NCI-H82 (cell line): ENCODE results near the gene ABCC1.
"Not testable (repeated sequence)": the region's sequence is repeated elsewhere in the genome, so short reads cannot be mapped to it uniquely, and the experiment has no call there.

ENCODE experiments used
- DNase-seq: peaks from one replicate; lab custom pipeline; 2025; lab: John Stamatoyannopoulos, UW

ABCC1 gene

DNA sequence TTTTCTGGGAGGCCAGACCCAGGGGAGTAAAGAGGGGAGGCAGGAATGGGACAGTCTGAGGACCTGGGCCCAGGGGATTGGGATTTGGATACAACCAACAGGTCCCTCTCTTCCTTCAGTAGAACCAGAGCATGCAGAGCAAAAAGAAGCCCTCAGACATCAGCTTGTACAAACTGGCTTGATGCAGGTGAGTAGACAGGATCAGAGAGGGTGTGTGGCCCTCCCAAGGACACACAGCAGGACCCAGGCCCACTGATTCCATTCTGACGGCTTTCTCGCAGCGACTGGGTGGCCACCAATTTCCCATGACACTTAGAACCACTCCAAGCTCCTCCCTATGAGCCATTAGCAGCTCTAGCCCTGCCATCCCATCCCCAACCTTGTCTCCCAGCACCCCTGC, 210.2 kb downstream of the ABCC1 start:
- DNase-seq: no peak

- no peak for DNase-seq
Observed at GRCh38 chr16:16161319-16161718, 211.9 kb downstream of the ABCC1 start.

DNA sequence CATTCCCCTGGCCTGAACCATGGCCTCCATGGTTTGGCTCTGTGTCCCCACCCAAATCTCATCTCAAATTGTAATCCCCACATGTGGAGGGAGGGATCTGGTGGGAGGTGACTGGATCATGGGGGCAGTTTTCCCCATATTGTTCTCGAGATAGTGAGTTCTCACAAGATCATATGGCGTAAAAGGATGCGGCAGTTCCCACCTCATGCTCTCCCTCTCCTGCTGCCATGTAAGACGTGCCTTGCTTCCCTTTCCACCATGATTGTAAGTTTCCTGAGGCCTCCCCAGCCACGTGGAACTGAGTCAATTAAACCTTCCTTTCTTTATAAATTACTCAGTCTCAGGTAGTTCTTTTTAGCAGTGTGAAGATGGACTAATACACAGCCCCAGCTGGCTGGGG, 212.4 kb downstream of the ABCC1 start:
- not testable (repeated sequence) for DNase-seq

- peak; percentile 22 for DNase-seq
Observed at GRCh38 chr16:16162591-16162990, 213.2 kb downstream of the ABCC1 start.

DNA sequence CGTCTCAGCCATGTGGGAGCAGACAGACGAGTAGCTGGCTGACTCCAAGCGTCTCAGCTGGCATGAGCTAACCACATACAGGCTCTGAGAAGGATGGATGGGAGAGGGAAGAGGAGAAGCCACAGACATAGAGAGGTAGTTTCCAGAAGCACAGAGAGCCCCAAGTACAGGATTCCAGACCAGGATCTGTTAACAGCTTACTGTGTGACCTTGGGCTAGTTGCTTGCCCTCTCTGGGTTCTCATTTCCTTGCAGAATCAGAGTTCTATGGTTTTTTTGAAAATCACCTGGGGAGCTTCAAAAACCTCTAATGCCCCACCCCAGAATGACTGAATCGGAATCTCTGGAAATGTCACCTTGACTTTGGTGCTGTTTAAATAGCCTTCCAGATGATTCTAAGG, 213.7 kb downstream of the ABCC1 start:
- no peak for DNase-seq

- no peak for DNase-seq
Observed at GRCh38 chr16:16163571-16163970, 214.2 kb downstream of the ABCC1 start.

DNA sequence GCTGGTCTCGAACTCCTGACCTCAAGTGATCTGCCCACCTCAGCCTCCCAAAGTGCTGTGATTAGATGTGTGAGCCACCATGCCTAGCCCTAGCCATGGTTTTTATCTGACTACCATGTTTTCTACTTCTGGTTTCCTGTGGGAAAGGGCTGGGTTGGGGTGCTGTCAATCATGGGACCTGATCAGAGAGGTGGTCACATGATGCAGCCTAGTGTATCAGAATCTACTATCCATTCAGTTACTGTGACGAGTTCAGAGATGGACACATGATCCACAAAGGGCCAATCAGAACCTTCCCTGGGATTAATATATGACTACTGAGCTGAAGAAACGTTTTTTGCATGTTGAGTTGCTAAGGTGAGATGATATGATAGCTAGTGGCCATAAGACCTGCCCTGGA, 214.8 kb downstream of the ABCC1 start:
- no peak for DNase-seq

DNA sequence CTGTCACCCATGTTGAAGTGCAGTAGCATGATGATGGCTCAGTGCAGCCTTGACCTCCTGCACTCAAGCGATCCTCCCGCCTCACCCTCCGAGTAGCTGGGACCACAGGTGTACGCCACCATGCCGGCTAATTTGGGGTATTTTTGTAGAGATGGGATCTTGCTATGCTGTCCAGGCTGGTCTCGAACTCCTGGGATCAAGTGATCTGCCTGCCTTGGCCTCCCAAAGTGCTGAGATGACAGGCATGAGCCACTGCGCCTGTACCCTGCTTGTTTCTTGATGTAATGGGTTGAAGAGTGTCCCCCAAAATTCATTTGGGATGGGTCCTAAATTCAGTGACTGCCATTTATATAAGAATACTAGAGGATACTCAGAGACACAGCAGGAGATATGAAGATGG, 216.7 kb downstream of the ABCC1 start:
- no peak for DNase-seq

GRCh38 chr16:16166949-16167348, 217.5 kb downstream of the ABCC1 start:
- DNase-seq: no peak

GRCh38 chr16:16167927-16168326, 218.5 kb downstream of the ABCC1 start:
- DNase-seq: no peak

GRCh38 chr16:16168431-16168830, 219.0 kb downstream of the ABCC1 start:
- DNase-seq: no peak

DNA sequence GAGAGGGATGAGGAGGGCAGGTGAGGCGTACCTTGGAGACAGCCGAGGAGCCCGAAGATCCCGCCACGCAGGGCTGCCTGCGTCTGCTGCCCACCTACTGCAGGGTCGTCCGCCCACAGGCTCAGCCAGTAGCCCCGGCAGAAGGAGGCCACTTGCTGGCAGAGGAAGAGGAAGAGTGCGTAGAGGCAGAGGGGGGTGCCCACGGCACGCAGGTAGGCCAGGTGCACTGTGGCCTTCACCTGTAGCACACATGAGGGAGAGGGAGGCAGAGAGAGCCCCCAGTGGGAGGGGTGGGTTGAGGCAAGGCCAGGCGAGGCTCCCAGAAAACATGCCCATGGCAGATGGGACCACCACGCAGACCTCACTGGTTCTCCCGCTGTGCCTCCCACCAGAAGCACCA, 220.2 kb downstream of the ABCC1 start:
- DNase-seq: no peak

DNA sequence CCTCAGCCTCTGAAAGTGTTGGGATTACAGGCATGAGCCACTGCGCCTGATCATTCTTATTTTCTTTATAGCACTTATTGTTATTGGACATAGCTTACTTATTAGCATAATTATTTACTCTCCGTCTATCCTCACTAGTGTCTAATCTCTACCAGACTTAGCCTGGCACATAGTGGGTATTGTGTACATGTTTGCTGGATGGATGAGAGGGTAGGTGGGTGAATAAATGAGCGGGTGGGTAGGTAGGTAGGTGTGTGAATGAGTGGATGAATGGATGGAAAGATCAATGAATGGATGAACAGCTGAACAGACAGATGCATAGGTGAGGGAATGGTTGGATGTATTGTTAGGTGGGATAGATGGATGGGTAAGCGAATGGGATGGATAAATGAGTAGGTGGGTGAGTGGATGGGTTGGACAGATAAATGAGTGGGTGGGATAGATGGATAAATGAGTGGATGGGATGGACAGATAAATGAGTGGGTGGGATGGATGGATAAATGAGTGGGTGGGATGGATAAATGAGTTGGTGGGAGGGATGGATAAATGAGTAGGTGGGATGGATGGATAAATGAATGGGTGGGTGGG, 222.0 kb downstream of the ABCC1 start:
- no peak for DNase-seq

GRCh38 chr16:16172991-16173390, 223.6 kb downstream of the ABCC1 start:
- DNase-seq: no peak

DNA sequence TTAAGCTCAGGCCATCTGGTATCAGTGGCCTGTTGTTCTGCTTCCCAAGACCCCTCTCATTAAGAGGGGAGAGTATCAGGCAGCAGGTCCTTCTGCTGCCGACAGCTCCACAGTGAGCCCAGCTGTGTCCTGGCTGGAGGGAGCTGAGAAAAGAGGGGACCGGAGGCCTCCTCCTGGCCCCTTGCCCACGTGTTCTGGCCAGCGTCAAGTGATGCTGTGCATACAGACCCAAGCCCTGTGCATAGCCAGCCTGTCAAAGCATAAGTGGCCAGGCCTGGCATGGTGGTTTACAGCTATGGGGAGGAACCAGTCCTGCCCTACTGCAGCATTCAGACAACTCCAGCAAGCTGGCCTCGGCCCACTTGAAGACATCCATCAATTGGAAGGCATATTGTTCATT, 225.9 kb downstream of the ABCC1 start:
- DNase-seq: no peak

DNA sequence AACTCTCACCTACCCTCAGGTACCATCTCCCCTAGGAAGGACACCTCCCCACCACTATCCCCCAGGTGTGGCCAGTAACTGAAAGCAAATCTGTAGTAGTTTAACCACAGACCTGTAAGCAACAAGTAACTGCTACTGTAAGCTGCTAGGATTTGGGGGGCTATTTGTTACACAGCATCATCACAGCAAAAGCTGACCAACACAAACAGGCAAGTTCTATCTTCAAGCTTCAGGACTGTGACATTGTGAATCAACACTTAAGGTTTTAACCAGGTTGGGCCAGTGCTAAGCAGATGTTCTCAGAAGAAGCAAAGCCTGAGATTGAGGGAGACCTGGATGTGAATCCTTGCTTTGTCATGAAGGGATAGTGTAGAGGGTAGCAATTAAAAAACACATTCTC, 226.9 kb downstream of the ABCC1 start:
- no peak for DNase-seq

DNA sequence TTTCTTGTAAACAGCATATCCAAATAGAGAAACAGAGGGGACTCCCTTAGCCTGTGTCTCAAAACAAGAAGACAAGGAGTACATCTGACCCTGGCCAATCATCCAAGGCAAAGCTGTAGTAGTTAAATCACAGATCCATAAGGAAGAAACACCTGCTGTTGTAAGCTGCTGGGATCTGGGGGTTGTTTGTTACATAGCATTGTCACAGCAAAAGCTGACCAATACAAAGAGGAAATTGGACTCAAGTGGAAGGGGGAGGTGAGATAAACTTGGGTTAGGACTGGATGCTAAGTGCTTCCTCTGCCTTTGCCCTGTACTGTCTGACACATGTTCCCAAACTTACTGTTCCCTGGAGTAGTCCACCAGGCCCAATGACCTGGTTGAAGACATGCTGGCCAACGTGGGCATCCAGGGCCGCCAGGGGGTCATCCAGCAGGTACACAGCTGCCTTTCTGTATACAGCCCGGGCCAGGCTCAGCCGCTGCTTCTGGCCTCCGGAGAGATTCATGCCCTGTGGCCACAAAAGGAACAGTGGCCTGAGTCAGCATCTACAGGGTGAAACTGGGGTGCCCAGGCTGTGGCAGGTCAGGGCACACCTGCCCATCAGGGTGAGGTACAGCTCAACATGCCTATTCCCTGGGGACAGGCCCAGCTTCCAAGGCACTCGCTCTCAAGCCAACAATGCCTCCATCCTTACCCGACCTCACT, 229.2 kb downstream of the ABCC1 start:
- DNase-seq: no peak

GRCh38 chr16:16181748-16182147, 232.3 kb downstream of the ABCC1 start:
- DNase-seq: not testable (repeated sequence)

DNA sequence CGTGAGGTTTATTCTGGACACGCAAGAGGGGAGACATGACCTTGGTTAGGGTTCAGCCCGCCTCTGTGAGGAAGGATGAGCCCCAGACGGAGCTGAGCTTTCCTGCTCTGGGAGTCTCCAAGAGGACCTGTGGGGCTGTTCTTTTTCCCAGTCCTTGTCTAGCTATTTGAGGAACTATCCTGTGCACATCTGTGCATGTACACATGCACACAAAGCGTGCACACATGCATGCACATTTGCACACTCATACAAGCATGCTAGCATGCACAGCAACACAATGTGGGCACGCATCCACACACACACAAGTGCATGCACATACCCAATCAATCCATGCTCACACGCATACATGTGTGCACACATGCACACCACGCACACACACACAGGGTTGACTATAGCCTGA, 233.5 kb downstream of the ABCC1 start:
- no peak for DNase-seq

- DNase-seq: peak; percentile 14
Observed at GRCh38 chr16:16183562-16183961, 234.1 kb downstream of the ABCC1 start.

DNA sequence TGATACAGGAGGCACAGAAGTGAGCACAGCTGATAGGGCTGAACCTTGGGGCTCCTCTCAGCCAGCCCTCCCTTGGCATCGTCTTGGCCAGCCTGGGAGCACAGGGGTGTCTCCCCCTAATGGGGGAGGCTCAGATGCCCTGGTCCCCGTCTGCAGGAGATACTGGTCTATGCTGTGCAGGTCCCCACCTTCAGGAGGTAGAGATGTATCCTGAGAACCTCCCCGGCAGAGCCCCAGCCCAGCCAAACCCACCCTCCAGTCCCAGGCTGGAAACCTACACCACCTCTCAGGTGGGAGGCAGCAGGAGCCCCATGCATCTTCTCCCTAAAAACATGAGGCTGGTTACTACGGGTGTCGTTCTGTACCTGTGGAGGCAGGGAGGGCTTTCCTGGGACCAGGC, 235.2 kb downstream of the ABCC1 start:
- no peak for DNase-seq

GRCh38 chr16:16185095-16185494, 235.7 kb downstream of the ABCC1 start:
- DNase-seq: no peak

DNA sequence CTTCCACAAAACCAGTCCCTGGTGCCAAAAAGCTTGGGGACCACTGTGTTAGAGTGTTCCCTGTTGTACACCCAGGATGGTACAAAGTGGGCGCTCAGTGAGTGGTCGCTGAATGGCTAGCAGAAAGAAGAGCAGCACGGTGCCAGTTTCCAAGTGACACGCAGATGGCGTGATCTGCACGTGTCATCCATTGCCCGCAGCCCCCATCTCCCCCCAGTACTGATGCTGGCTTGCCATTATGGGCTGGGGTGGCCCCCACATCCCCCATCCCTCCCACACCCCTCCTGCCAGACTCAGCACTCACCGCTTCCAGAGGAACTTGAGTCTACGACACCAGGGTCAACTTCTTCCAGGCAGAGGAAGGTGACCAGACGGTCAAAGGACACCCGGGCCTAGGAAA, 237.4 kb downstream of the ABCC1 start:
- DNase-seq: no peak

- no peak for DNase-seq
Observed at GRCh38 chr16:16188827-16189226, 239.4 kb downstream of the ABCC1 start.
